ENCODE results near the gene MOSPD3.

DNA sequence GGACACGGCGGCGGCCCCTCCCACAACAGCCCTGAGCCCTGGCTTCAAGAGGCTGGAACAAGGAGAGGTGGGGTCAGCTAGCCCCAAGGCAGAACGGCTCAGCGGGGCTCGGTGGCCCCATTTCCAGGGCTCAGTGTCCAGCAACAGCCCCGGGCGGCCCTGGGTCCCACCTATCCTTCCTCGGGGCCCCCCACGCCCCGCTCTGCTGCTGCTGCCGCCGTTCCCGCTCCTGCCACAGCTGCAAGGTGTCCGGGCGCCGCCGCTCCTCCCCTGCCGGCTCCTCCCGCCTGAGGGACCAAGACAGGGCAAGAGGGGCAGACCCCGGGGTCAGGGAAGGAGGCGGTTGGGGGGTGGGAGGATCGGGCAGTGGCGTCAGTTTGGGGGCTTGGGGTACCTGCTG lies 35.2 kb upstream of the MOSPD3 start:
- TF ChIP-seq, protein P1, sequence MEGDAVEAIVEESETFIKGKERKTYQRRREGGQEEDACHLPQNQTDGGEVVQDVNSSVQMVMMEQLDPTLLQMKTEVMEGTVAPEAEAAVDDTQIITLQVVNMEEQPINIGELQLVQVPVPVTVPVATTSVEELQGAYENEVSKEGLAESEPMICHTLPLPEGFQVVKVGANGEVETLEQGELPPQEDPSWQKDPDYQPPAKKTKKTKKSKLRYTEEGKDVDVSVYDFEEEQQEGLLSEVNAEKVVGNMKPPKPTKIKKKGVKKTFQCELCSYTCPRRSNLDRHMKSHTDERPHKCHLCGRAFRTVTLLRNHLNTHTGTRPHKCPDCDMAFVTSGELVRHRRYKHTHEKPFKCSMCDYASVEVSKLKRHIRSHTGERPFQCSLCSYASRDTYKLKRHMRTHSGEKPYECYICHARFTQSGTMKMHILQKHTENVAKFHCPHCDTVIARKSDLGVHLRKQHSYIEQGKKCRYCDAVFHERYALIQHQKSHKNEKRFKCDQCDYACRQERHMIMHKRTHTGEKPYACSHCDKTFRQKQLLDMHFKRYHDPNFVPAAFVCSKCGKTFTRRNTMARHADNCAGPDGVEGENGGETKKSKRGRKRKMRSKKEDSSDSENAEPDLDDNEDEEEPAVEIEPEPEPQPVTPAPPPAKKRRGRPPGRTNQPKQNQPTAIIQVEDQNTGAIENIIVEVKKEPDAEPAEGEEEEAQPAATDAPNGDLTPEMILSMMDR (IDR thresholded peaks at IDR 0.05) = no peak
- TF ChIP-seq POLR2A (IDR thresholded peaks at IDR 0.05) (no peak), POLR2AphosphoS5 (IDR thresholded peaks at IDR 0.05) (no peak)

All from gastroesophageal sphincter (tissue), 3 donors.